Keratinocyte (primary cell): ENCODE measurements around the gene CCDC38.

Experiments used
- CTCF ChIP-seq, 3 experiments: IDR thresholded peaks in 1 of 3; conservative IDR thresholded peaks in 1 of 3; optimal IDR thresholded peaks in 1 of 3; 2 replicates in 2 of 3; 3 replicates in 1 of 3; pipeline versions ENCODE3 to v1.5.1; 2011; ENCODE audit warnings: low read length in 3 of 3, mild to moderate bottlenecking in 3 of 3, moderate library complexity in 2 of 3, control low read depth in 1 of 3, inconsistent platforms in 1 of 3; ENCODE audit not compliant: insufficient read depth in 2 of 3; ENCODE audit errors: extremely low read depth in 1 of 3
- EZH2 ChIP-seq: IDR thresholded peaks from one replicate; pipeline ENCODE4 v1.6.1; 2012; ENCODE audit warnings: inconsistent platforms, mild to moderate bottlenecking, low read length, moderate library complexity

GRCh38 chr12:95829395-95829794, 113.0 kb downstream of the CCDC38 start:
- TF ChIP-seq EZH2 (no peak), CTCF (optimal IDR thresholded peaks at IDR 0.05 in 1 of 3, IDR thresholded peaks at IDR 0.05 in 1 of 3, conservative IDR thresholded peaks at IDR 0.05 in 1 of 3; ENCODE audit: extremely low read depth in 1 of 3, insufficient read depth in 2 of 3, low read length in 3 of 3) (no peak)
